PC-9 (cell line): ENCODE results near the gene PLET1.

Experiments
- CTCF ChIP-seq: fragments of 200-600 bp; sonication (generic); conservative IDR thresholded peaks from 2 replicates; pipeline ENCODE4 v1.6.1; 2017; ENCODE audit warnings: mixed run types, antibody characterized with exemption, mild to moderate bottlenecking, moderate library complexity
- EZH2 ChIP-seq: fragments of 200-600 bp; sonication (generic); IDR thresholded peaks from 2 replicates; pipeline ENCODE4 v1.8.0; 2017; ENCODE audit warnings: antibody characterized with exemption, low read depth

- TF ChIP-seq CTCF: no peak
- TF ChIP-seq EZH2: no peak
Measured at GRCh38 chr11:112253605-112254242, 6.9 kb downstream of the PLET1 start.
